Measurements from ENCODE around the gene KPNA2. TPM values are rescaled to one million over a fixed set of nuclear protein-coding genes. Genes with fewer than 3 reads are reported as not detected.
A peak's percentile ranks its signal among the peaks of the same experiment; 100 is the strongest.
"Not testable (repeated sequence)": the region's sequence is repeated elsewhere in the genome, so short reads cannot be mapped to it uniquely, and the experiment has no call there.

KPNA2 gene
- total and polyA plus RNA-seq, 2 of the 8 experiments (the other 6 are each of a cell fraction or from before 2014, with no cell fraction given): 413 to 612 TPM

DNA sequence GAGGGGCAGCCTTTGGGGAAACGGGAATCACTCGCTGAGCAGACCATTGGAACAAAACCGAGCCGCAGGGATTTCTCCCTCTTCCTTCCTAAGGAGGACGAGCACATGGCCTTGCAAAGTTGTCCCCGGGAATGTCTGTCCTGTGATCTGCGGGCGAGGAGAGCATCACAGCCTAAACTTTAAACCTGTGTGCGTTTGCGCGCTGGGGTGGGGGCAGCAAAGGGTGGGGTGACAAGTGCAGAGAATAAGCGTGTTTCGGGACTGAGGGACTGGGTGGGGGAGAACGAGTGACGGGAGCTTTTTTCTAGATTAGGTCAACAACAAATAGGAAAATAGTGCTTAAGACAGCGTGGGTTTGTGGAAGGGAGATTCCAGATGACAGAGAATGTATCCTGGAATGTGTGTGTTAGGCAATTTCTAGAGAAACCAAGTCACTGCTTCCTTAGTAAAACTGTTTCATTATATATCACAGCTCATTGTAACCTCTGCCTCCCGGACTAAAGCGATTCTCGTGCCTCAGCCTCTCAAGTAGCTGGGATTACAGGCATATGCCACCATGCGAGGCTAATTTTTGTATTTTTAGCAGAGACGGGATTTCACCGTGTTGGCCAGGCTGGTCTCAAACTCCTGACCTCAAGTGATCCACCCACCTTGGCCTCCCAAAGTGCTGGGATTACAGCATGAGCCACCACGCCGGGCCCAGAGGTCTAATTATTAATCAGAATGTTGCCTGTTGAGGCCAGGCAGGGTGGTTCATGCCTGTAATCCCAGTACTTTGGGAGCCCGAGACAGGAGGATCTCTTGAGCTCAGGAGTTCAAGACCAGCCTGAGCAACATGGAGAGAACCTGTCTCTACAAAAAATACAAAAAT is 39.0 kb upstream of the KPNA2 start, which contains the start of gene C17orf58:
Gene C17orf58 (minus strand): TSS at position 169 of the 871 bp plus-strand sequence. CDS start 271 bp downstream, outside the sequence.
- not testable (repeated sequence) for H4K91ac ChIP-seq (replicated peaks; ENCODE audit: insufficient read length, low read length); H4K5ac ChIP-seq (ENCODE audit: insufficient read length, low read depth, low read length); H2BK12ac ChIP-seq (ENCODE audit: low read depth, low read length); H3K56ac ChIP-seq (replicated peaks; ENCODE audit: insufficient read length, low read depth, low read length); H3K9me3 ChIP-seq (ENCODE audit: insufficient read depth in 2 of 2, low read depth in 1 of 2, low read length in 1 of 2); H3K36me3 ChIP-seq (ENCODE audit: control insufficient read depth in 2 of 4, insufficient read depth in 4 of 4, low read length in 3 of 4); H2BK120ac ChIP-seq (replicated peaks; ENCODE audit: low read depth, low read length); H2BK5ac ChIP-seq (ENCODE audit: low read depth, low read length); H3K18ac ChIP-seq (ENCODE audit: extremely low read depth, low read length); H3K23ac ChIP-seq (ENCODE audit: insufficient read length); H3K4ac ChIP-seq (replicated peaks; ENCODE audit: insufficient read length, low read depth, low read length); H2BK15ac ChIP-seq (ENCODE audit: low read length); H4K8ac ChIP-seq (ENCODE audit: extremely low read depth, insufficient read depth, low read length); H3K23me2 ChIP-seq (ENCODE audit: low read depth, low read length); H3K14ac ChIP-seq (ENCODE audit: insufficient read length); H3K27ac ChIP-seq (ENCODE audit: low read depth, low read length); H2AK5ac ChIP-seq (ENCODE audit: low read depth, low read length); H3K79me1 ChIP-seq (ENCODE audit: low read depth, low read length); FAIRE-seq; H3K79me2 ChIP-seq (ENCODE audit: control insufficient read depth in 1 of 2, insufficient read depth in 2 of 2, low read length in 2 of 2); H4K20me1 ChIP-seq (replicated peaks in 1 of 2; ENCODE audit: control insufficient read depth in 1 of 2, insufficient read depth in 2 of 2, low read length in 2 of 2)
- peak in 1 of 2 experiments; percentile 59 for DNase-seq (ENCODE audit: low read depth in 1 of 2, low spot score in 2 of 2)
- Histone ChIP-seq H3K9ac (replicated peaks in 1 of 4; ENCODE audit: extremely low read depth in 1 of 4, low read depth in 3 of 4, low read length in 3 of 4) (peak within 1 kb of the TSS in 2 of 4 experiments; percentile 25 to 55; a peak in 4 of 7 replicates), H2AFZ (ENCODE audit: low read length) (peak within 1 kb of the TSS; percentile 67; the same call in 1 of the 2 replicates), H2BK20ac (ENCODE audit: low read length) (peak within 1 kb of the TSS; percentile 32; the same call in 1 of the 2 replicates), H3K4me1 (replicated peaks in 1 of 4; ENCODE audit: control insufficient read depth in 3 of 4, insufficient read depth in 4 of 4, low read length in 3 of 4) (peaks cover 0 to 13% (median 7%) of the 10 kb centered on the region in 4 experiments; a peak in 4 of 7 replicates), H3K27me3 (replicated peaks in 1 of 4; ENCODE audit: control insufficient read depth in 3 of 4, extremely low read depth in 1 of 4, insufficient read depth in 3 of 4, low read length in 3 of 4) (peaks cover 0 to 21% (median 10%) of the 10 kb centered on the region in 4 experiments; a peak in 6 of 7 replicates), H3K4me3 (ENCODE audit: extremely low read depth in 1 of 4, insufficient read depth in 2 of 4, low read depth in 3 of 4, low read length in 4 of 4) (peak within 1 kb of the TSS; percentile 44 to 97 (median 60)), H3K4me2 (ENCODE audit: insufficient read depth in 1 of 2, low read depth in 2 of 2, low read length in 2 of 2) (peak within 1 kb of the TSS; percentile 76 to 79)
- ChIA-PET POLR2A (ENCODE audit: partially characterized antibody) (interaction anchor here (0.8 to 1.9 kb wide), 8 partner anchors 9 to 174 kb away, joined by 3 to 8 read pairs (median 4); partner anchors contain the start of gene KPNA2), CTCF (ENCODE audit: partially characterized antibody) (interaction anchor here (0.7 to 2.8 kb wide), 11 partner anchors 11 to 162 kb away, joined by 3 to 13 read pairs (median 4); no protein-coding TSS in a partner anchor)
- WGBS, 2 experiments (ENCODE audit: extremely low coverage in 1 of 2, insufficient coverage in 1 of 2, insufficient read length in 1 of 2, insufficient replicate concordance in 2 of 2, low coverage in 1 of 2, low lambda C conversion rate in 2 of 2, missing lambda C conversion rate in 1 of 2): 44% methylated on average over 19 of the region's 25 CpGs; no CpG with 5 or more reads in 1 of the 2 experiments
- TF ChIP-seq, protein P1, sequence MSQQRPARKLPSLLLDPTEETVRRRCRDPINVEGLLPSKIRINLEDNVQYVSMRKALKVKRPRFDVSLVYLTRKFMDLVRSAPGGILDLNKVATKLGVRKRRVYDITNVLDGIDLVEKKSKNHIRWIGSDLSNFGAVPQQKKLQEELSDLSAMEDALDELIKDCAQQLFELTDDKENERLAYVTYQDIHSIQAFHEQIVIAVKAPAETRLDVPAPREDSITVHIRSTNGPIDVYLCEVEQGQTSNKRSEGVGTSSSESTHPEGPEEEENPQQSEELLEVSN (IDR thresholded peaks at IDR 0.05): peak; percentile 57
- TF ChIP-seq, protein P2, sequence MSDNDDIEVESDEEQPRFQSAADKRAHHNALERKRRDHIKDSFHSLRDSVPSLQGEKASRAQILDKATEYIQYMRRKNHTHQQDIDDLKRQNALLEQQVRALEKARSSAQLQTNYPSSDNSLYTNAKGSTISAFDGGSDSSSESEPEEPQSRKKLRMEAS (IDR thresholded peaks at IDR 0.05): peak; percentile 67

Measured in H1 (cell line).